HG03354 (cell line): Measurements from ENCODE around the gene DNAJB1.
"Not testable (repeated sequence)": the region's sequence is repeated elsewhere in the genome, so short reads cannot be mapped to it uniquely, and the experiment has no call there.

Source experiments
- ATAC-seq: cut with Tn5 transposase; IDR thresholded peaks from one replicate; pipeline ENCODE4 v1.9.1; 2021; ENCODE audit warnings: mild to moderate bottlenecking; ENCODE audit not compliant: unreplicated experiment, poor library complexity, severe bottlenecking

DNAJB1 gene

DNA sequence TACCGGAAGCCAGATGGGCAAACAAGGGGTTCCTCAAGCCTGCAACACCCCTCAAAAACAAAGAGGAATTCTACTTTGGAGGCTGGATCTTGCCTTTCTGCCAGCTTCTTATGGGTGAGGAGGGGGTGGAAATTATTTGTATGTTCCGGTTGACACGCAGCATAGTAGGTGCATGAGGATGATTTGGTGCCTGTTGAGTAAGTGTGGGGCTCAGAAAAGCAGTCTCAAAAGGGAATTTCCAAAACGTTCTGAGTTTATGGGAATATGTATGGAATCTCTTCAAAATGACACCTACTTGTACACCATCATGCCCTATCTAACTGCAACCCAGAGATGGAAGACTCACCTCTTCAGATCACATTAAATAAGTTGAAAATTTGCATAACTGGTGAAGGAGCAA is 8.2 kb upstream of the DNAJB1 start:
- no peak for ATAC-seq

DNA sequence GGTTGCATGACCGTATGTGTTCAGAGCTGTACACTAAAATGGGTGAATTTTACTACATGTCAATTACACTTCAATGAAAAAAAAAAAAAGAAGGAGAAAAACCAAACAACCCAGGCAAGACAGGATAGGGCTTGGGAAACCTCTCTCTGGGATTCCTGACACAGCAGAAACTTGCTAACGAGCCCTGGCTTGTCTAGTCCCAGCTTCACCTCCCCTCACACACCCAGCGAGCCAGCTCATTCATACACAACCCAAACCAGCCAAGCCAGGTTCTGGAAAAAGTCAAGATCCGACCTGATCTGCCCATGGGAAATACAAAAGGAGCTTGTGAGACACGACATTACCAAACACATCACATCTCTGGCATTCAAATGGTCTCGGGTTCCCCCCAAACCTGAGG is 7.5 kb upstream of the DNAJB1 start:
- ATAC-seq: no peak

DNA sequence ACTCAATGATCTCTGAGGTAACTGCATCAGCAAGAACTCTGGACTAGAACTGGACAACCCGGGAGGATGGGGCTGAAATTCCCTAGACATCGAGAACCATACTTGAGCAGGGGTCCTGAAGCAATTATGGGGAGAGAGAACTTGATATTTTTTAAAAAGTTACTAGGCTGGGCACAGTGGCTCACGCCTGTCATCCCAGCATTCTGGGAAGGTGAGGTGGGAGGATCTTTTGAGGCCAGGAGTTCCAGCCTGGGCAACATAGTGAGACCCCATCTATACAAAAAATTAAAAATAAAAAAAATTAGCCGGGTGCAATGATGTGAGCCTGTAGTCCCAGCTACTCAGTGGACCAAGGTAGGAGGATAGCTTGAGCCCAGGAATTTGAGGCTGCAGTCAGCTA is 2.3 kb upstream of the DNAJB1 start:
- ATAC-seq: no peak

DNA sequence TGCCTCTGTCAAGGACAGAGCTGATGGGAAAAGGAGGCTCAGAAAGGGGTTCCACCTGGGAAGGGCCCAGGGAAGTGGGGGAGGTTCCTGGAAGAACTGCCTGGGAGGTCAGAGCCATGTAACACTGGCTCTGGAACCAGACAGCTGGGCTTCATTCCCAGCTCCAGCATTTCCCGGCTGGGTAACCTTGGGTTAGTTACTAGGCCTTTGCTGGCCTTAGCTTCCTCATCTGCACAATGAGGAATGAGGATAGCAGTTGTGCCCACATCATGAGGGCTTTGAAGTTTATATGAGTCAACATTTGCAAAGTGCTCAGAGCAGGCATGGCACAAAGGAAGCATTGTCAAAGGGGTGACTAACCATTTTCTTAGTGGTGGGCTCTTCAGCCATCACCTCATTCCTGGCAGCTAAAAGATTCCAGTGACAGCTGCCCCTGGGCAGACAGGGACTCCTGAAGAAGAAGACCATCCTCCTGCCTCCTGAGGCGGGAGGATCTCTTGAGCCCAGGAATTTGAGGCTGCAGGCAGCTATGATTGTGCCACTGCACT is 1.7 kb upstream of the DNAJB1 start:
- ATAC-seq: no peak

DNA sequence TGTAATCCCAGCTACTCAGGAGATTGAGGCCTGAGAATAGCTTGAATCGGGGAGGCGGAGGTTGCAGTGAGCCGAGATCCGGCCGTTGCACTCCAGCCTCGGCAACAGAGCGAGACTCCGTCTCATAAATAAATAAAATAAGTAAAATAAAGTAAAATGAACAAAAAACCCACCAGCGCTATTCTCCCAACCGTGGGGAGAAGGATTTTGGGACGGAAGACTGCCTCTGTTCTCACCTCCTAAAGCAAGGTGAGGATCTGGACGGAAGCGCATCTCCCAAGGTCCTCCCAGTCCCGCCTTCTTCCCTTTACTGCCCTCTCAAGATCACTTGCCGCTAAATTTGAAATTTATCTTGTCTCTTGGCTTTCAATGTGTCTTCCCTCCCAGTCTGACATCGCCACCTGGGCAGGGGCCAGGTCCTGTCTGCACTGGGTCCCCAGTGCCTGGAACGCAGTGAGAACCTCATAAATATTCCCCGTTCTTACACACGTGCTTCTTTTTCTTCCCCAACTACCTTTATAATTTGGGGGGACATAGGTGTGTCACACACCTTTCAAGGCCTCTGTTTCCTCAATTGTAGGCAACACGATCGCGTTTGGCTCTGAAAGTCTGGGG is 1.2 kb upstream of the DNAJB1 start:
- no peak for ATAC-seq

DNA sequence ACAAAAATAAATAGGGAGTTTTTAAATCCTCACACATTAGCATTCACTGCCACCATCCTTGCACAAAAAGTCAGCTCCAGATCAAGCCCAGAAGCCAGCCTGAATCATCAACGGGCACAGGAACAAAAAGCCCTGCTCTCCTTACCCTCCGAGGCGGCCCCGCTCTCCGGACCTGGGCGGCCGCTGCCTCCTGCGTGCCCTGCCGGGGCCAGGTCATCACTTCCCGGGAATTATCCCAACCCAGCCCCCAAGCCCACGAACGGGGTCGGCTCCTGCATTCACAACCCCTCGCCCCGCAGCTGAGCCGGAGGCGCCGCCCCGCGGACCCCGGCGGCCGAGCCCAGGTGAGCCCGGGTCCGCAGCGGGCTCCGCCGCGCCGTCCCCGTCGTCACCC is 754 bp downstream of the DNAJB1 start:
- no peak for ATAC-seq

DNA sequence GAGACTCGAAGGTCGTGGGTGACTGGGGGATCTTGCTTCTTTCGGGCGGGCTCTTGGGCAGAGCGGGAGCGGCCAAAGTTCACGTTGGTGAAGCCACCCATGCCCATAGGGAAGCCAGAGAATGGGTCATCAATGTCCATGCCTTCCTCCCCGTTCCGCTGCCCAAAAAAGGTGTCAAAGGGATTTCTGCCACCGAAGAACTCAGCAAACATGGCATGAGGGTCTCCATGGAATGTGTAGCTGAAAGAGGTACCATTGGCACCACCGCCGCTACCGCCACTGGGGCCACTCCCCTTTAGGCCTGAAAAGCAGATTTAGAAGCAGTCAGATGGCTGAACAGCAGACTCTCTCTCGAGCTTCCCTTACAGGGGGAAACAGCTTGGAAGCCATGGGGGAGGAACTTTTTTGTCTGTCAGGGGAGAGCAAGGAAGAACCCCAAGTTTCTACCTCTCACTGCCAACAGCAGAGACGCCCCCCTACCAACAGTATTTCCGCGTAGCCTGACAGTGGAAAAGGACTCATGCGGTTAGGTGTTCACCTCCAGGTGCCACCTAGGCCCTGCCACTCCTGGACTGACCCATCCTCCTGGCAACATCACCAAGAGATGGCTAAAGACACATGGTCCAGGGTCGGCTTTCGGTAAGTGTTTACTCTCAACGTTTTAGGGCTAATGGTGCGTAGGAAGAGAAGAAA is 1.3 kb downstream of the DNAJB1 start:
- no peak for ATAC-seq

DNA sequence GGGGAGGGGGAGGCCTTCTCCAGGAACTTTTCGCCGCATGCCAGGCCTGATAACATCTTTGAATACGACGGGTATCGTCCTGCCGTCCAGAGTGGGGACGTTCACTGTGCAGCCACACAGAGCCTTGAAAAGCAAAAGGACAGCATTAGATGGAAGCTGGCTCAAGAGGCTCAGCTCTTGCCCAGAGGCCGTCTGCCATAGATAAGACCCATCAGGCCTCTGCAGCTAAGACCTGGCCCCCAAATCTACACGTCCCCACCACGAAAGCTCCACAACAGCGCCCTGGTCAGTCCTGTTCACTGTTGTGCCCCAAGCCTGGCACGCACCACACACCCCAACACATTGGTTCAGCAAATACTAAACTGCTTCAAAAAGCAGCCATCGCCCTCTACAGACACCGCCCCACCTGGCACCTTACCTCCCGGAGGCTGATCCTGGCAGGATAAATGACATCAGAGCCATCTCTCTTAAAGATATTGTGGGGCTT is 2.1 kb downstream of the DNAJB1 start:
- no peak for ATAC-seq

DNA sequence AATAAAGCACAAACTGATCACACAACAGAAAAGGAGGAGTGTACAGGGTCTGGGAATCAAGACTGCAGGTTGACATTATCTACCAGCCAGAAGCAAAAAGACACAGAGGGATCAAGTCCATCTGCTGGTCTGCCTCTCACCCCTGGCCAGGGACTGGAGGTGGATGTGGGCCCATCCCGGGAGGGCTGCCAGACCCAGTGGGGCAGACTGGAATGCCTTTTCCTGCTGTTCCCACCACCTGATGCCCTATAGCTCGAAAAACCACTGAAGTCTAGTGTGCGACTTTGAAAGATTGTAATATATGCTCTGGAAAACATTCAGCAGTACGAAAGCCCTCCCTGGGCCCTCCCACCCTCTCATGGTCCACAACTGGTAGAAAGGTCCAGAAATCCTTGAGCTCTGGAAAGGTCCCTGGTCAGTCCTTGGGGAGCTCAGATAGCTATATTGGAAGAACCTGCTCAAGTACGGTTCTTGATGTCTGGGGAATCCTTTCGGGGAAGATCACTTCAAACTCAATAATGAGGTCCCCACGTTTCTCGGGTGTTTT is 2.6 kb downstream of the DNAJB1 start:
- no peak for ATAC-seq

DNA sequence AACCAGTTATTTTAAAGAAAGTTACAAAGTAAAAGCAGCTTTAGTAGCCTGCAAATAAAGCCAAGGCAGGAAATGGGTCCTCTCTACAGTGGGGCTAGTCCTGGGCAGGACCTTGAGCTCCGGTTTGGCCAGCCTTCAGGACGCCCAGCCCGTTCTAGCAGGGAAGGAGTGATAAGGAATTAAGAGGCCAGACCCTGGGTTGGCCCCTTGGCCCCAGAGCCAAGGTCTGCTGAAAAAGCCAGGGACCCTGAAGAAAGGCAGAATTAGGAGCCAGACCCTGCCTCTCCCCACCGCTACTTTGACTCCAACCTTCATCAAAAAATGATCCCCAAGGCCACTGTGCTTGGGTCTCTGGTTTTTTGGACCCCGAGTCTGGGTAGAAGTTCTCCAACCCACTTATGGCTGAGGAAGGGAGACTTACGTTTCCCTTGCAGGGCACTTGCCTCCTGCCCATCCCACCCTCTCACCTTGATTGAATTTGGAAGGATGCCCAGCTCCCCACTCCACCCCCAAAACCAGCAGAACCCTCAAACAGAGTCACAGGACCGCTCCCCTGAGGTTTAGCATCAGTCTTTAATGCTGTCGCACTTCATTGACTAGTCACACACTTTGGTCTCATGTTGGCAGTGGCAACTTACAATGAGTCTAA is 3.9 kb downstream of the DNAJB1 start:
- ATAC-seq: no peak

DNA sequence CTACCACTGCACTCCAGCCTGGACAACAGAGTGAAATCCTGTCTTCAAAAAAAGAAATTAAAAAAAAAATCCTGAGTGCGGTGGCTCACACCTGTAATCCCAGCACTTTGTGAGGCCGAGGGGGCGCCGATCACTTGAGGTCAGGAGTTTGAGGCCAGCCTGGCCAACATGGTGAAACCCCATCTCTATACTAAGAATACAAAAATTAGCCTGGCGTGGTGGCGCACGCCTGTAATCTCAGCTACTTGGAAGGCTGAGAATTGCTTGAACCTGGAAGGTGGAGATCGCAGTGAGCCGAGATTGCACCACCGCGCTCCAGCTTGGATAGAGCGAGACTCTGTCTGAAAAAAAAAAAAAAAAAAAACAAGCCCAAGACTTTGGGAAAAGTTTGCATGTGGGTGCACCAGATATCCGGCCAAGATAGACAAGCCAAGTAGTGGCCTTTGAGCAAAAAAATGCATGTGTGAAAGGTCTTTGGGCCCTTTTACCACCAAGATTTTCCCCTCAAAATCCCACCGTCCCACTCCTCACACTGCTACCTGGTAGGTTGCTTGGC is 5.7 kb downstream of the DNAJB1 start:
- ATAC-seq: no peak

DNA sequence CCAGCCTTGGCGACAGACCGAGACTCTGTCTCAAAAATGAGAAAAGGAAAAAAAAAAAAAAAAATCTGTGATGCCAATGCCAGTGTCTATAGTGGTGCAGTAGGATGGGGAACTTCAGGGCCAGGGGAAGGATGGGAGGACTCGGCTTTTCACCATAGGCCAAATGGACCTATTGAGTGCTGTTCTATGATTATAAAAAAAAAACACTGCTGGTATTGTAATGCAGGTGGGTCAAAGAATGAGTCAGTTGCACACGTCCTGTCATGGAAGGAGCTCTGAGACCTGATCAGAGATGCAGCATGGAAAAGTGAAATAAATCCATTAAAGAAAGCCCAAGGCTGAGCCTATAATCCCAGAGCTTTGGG is 7.0 kb downstream of the DNAJB1 start:
- ATAC-seq: no peak

DNA sequence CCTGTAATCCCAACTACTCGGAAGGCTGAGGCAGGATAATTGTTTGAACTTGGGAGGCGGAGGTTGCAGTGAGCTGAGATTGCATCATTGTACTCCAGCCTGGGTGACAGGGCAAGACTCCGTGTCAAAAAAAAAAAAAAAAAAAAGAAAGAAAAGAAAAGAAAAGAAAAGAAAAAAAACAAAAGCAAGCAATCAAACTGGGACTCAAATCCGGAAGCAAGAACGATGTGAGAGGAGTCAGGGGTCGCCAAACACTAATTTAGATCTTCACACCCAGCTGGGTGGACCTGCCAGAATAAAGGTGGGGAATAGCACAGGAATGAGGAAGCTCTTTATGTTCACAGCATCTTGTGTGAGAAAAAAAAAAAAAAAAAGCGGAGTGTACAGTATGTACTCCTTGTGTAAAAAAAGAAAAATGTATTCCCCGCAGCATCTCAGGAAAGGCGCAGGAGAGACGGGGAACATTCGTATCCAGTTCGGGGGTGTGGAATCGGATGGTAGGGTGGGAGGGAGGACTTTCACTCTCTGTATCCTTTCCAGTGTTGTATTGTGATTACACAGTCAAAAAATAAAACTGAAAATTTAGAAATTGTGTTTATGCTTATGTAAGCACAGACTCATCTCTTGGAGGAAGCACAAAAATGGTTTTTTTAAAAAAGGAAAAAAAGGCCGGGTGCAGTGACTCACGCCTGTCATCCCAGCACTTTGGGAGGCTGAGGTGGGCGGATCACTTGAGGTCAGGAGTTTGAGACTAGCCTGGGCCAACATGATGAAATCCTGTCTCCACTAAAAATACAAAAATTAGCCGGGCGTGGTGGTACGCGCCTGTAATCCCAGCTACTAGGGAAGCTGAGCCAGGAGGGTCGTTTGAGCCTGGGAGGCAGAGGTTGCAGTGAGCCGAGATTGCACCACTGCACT is 7.6 kb downstream of the DNAJB1 start:
- no peak for ATAC-seq

DNA sequence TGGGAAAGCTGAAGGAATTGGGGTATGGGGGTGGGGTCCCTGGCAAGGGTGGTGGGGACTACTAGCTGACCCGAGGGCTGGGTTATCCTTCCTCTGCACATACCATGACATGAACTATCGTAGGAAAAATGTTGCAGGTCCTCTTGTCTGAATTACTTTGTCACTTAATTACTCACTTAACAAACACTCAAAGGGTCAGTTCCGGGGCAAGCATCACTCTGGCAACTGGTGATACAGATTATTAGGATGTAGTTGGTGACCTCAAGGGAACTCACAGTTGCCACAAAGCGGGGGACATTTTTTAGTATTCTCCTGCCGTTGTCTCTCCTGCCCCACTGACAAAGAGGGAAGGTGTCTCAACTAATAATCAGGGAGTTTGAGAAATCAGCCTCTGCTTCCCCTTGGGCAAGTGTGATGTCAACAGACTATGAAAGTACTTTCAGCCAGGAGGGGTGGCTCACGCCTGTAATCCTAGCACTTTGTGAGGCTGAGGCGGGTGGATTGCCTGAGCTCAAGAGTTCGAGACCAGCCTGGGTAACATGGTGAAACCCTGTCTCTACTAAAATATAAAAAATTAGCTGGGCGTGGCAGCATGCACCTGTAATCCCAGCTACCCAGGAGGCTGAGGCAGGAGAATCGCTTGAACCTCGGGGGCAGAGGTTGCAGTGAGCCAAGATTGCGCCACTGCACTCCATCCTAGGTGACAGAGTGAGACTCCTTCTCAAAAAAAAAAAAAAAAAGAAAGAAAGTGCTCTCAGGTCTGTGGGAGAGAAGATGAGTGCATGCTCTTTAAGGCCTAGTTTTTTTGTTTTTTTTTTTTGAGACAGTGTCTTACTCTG is 10.3 kb downstream of the DNAJB1 start:
- no peak for ATAC-seq

DNA sequence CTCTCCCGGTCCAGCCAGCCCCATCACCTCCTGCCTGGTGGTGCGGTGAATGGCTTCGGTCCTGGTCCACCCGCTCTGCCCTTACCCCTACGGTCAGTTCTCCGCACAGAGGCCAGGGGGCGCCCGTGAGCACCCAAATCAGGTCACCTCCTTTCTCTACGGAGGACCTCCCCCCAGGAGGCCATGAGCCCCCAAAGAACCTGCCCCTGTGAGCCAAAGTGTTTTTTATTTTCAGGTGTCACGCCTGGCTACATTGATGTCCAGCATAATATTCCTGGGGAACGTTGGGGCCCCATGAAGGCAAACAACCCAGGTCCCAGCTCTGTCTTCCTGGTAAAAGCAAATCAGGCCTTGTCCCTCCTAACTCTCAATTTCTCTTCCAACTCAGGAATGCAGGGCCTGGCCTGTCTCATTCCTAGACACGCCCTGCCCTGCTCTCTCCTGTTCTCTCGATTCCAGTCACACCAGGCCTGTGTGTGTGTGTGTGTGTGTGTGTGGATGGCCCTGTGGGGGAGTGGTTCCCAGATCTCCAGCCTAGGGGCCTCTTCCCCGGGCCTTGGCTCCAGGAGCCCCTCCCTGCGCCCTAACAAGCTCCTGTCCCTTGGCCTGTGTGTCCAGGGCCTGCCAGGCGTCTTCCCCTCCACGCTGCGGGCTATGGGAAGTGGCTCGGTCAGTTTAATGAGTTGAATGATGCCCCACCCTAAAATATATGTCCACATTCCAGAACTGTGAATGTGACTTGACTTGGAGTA is 12.5 kb downstream of the DNAJB1 start:
- ATAC-seq: no peak

DNA sequence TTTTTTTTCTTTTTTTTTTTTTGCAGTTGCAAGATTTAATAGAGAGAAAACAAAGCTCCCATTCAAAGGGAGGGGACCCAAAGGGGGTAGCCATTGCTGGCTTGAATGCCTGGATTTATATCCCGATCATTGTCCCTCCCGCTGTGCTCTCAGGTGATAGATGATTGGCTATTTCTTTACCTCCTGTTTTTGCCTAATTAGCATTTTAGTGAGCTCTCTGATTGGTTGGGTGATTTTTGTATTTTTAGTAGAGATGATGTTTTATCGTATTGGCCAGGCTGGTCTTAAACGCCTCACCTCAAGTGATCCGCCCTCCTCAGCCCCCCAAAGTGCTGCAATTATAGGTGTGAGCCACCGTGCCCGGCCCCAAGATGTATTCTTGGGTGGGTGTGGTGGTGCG is 13.6 kb downstream of the DNAJB1 start:
- ATAC-seq: not testable (repeated sequence)

DNA sequence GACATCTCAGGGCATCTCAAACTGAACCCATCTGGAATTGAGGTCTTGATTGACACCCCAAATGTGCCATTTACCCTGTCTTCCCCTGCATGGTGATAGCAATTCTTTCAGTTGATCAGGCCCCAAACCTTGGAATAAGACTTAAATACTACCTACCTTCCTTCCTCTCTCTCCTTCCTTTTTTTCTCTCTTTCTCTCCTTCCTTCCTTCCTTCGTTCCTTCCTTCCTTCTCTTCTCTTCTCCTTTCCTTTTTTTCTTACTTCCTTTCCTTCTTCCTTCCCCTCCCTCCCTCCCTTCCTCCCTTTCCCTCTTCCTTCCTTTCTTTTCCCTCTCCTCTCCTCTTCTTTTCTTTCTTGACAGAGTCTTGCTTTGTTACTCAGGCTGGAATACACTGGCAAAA is 14.9 kb downstream of the DNAJB1 start:
- no peak for ATAC-seq
